Measurements from ENCODE around the gene KRT2. TPM values are rescaled to one million over a fixed set of nuclear protein-coding genes. Genes with fewer than 3 reads are reported as not detected.

Gene KRT2
- total RNA-seq, 1 donor from 2014 or later = not detected

GRCh38 chr12:52666471-52666870 is 14.5 kb upstream of the KRT2 start:
- no peak for DNase-seq (ENCODE audit: low read depth)

GRCh38 chr12:52663420-52663819 is 11.4 kb upstream of the KRT2 start:
- DNase-seq (ENCODE audit: low read depth) = no peak
- FAIRE-seq = no peak
- Histone ChIP-seq H3K4me3 (ENCODE audit: low read depth, low read length) (no peak overlapping the region), H3K27me3 (ENCODE audit: control insufficient read depth, insufficient read depth, low read length) (peaks cover 4% of the 10 kb centered on the region), H3K36me3 (ENCODE audit: control insufficient read depth, insufficient read depth, low read length) (no peaks in the 10 kb centered on the region)
- TF ChIP-seq, protein P1, sequence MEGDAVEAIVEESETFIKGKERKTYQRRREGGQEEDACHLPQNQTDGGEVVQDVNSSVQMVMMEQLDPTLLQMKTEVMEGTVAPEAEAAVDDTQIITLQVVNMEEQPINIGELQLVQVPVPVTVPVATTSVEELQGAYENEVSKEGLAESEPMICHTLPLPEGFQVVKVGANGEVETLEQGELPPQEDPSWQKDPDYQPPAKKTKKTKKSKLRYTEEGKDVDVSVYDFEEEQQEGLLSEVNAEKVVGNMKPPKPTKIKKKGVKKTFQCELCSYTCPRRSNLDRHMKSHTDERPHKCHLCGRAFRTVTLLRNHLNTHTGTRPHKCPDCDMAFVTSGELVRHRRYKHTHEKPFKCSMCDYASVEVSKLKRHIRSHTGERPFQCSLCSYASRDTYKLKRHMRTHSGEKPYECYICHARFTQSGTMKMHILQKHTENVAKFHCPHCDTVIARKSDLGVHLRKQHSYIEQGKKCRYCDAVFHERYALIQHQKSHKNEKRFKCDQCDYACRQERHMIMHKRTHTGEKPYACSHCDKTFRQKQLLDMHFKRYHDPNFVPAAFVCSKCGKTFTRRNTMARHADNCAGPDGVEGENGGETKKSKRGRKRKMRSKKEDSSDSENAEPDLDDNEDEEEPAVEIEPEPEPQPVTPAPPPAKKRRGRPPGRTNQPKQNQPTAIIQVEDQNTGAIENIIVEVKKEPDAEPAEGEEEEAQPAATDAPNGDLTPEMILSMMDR (IDR thresholded peaks at IDR 0.05; ENCODE audit: insufficient read depth, low read length, severe bottlenecking) = no peak

More at GRCh38 chr12:52666471-52666870, 14.5 kb upstream of the KRT2 start:
- TF ChIP-seq, protein P1 (IDR thresholded peaks at IDR 0.05; ENCODE audit: insufficient read depth, low read length, severe bottlenecking) = no peak
- peaks cover 4% of the 10 kb centered on the region for H3K27me3 ChIP-seq (ENCODE audit: control insufficient read depth, insufficient read depth, low read length)
- no peak for FAIRE-seq
- H3K4me3 ChIP-seq (ENCODE audit: low read depth, low read length) = no peak overlapping the region
- H3K36me3 ChIP-seq (ENCODE audit: control insufficient read depth, insufficient read depth, low read length) = no peaks in the 10 kb centered on the region

- TF ChIP-seq, protein P1 (IDR thresholded peaks at IDR 0.05; ENCODE audit: insufficient read depth, low read length, severe bottlenecking) = no peak
- H3K27me3 ChIP-seq (ENCODE audit: control insufficient read depth, insufficient read depth, low read length) = peaks cover 4% of the 10 kb centered on the region
- H3K36me3 ChIP-seq (ENCODE audit: control insufficient read depth, insufficient read depth, low read length) = no peaks in the 10 kb centered on the region
- H3K4me3 ChIP-seq (ENCODE audit: low read depth, low read length) = no peak overlapping the region
- FAIRE-seq (no peak), DNase-seq (ENCODE audit: low read depth) (no peak)
Observed at GRCh38 chr12:52662918-52663229, 10.9 kb upstream of the KRT2 start.

DNA sequence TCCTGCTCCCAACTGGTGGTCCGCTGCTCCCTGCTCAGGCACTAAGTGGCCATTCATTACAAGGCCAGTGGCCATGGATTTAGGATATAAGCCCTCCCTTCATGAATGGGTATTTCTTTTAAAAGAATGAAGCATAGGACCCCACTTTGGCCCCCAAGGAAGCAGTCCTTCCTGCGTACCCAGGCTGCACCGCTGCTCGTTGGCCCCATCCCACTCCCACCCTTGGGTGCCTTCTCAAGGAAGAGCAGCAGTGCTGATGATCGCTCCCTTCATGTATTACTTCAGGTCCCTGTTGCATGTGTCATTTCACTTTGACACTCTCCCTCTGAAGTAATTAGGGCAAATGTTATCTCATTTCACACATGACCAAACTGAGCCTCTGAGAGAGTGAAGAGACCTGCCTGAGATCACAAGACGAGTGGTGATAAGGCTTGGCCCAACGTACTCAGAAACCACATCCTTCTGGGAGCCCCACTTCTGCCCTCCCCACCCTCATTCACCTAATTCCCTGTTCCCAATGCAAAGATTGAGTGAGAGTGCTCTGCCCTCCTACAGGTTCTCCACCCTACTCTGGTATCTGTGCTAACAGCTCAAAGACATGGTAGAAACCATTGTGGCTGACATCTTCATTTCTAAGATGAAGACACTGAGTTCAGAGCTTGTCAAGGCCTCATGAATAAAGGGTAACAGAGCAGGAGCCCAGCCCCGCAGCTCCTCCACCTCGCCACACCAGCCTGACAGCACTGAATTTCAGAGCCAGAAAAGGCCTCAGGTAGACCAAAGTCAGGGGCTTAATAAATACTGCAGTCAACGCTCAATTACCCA is 10.3 kb upstream of the KRT2 start:
- no peak overlapping the region for H3K4me3 ChIP-seq (ENCODE audit: low read depth, low read length)
- peaks cover 4% of the 10 kb centered on the region for H3K27me3 ChIP-seq (ENCODE audit: control insufficient read depth, insufficient read depth, low read length)
- H3K36me3 ChIP-seq (ENCODE audit: control insufficient read depth, insufficient read depth, low read length) = no peaks in the 10 kb centered on the region
- FAIRE-seq (no peak), DNase-seq (ENCODE audit: low read depth) (no peak)
- TF ChIP-seq, protein P1 (IDR thresholded peaks at IDR 0.05; ENCODE audit: insufficient read depth, low read length, severe bottlenecking) = no peak

DNA sequence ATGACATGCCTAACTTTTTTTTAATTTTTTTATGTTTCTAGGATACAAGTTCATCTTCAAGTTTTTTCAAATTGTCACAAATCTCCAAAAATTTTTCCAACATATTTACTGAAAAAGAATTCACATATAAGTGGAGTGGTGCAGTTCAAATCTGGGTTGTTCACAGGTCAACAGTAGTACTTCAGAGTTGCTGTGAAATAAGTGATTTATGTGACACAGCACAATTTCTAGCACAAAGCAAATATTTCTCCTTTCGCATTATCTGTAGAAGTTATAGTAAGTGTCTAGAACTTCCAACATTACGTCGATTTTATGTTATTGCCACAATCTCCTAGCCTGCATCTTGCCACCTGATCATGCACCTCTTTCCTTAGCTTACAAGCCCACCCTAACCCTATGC is 9.7 kb upstream of the KRT2 start:
- TF ChIP-seq, protein P1 (IDR thresholded peaks at IDR 0.05; ENCODE audit: insufficient read depth, low read length, severe bottlenecking) = no peak
- Histone ChIP-seq H3K36me3 (ENCODE audit: control insufficient read depth, insufficient read depth, low read length) (no peaks in the 10 kb centered on the region), H3K4me3 (ENCODE audit: low read depth, low read length) (no peak overlapping the region), H3K27me3 (ENCODE audit: control insufficient read depth, insufficient read depth, low read length) (peaks cover 4% of the 10 kb centered on the region)
- FAIRE-seq (no peak), DNase-seq (ENCODE audit: low read depth) (no peak)

All from bronchial epithelial cell (primary cell).